ENCODE results near the gene SIRT7. TPM values are rescaled to one million over a fixed set of nuclear protein-coding genes. Genes with fewer than 3 reads are reported as not detected.

Gene SIRT7
- total and polyA plus RNA-seq, 4 donors: 14.7 to 43.4 (median 32.9) TPM

DNA sequence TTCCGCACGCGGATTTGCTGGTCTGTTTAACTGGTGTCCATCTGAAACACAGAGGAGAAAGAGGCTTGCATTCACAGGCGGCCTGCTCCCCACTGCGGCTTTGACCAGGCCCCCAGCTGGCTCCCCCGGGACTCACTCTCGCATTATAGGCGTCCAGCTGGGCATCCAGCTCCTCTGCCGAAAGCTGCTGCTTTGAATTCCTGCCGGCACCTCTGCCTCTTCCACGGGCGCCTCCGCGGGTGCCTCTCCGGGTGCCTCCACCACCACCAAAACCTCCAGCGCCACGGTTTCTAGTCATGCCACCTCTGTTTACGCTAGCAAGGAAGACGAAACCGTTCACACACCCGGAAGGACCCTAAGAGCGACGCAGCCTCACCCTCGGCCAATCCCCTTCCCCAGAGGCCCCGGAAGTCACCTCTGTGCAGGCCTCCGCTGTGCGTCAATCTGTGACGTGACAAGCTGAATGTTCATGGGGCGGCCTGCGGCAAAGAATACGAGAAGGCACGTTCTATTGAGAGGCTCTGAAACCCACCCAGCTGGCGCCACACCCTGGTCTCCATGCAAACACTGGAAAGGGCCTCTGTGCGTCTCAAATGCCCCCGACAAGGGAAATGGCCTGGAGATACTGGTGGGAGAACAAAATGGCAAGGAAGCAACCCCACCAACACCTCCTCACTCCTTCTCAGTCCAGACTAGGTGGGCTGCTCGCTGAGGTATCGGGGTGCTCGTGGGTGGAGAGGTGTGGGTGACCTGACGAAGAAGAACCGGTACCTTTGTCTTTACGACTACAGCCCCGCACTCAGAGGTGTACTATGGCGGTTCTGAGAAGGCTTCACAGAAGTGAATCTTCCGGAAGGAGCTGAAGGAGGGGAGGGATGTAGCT, 29.6 kb downstream of the SIRT7 start:
- H3K9me3 ChIP-seq (ENCODE audit: control insufficient read depth in 4 of 4, insufficient read depth in 3 of 4, low read length in 3 of 4): no peaks in the 10 kb centered on the region
- TF ChIP-seq, protein P1, sequence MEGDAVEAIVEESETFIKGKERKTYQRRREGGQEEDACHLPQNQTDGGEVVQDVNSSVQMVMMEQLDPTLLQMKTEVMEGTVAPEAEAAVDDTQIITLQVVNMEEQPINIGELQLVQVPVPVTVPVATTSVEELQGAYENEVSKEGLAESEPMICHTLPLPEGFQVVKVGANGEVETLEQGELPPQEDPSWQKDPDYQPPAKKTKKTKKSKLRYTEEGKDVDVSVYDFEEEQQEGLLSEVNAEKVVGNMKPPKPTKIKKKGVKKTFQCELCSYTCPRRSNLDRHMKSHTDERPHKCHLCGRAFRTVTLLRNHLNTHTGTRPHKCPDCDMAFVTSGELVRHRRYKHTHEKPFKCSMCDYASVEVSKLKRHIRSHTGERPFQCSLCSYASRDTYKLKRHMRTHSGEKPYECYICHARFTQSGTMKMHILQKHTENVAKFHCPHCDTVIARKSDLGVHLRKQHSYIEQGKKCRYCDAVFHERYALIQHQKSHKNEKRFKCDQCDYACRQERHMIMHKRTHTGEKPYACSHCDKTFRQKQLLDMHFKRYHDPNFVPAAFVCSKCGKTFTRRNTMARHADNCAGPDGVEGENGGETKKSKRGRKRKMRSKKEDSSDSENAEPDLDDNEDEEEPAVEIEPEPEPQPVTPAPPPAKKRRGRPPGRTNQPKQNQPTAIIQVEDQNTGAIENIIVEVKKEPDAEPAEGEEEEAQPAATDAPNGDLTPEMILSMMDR (IDR thresholded peaks at IDR 0.05; ENCODE audit: control extremely low read depth, extremely low read depth): no peak
- ATAC-seq (ENCODE audit: insufficient read depth, low FRiP score): no peak
- H3K4me1 ChIP-seq (ENCODE audit: control insufficient read depth in 5 of 5, insufficient read depth in 5 of 5, low read length in 5 of 5): peaks cover 0 to 10% (median 7%) of the 10 kb centered on the region in 5 donors
- WGBS, 2 donors: 95 to 97% methylated on average over 44 of the region's 44 CpGs
- no peaks in the 10 kb centered on the region for H3K27me3 ChIP-seq (ENCODE audit: control insufficient read depth in 3 of 3, insufficient read depth in 3 of 3, low read length in 2 of 3)
- no peak overlapping the region for H3K27ac ChIP-seq (ENCODE audit: low read depth in 1 of 2, low read length in 1 of 2)
- H3K9ac ChIP-seq (ENCODE audit: insufficient read depth in 1 of 2, low read length in 2 of 2): no peak overlapping the region
- peaks cover 18 to 48% (median 34%) of the 10 kb centered on the region in 4 donors for H3K36me3 ChIP-seq (ENCODE audit: control insufficient read depth in 4 of 4, insufficient read depth in 4 of 4, low read length in 4 of 4)
- no peak overlapping the region for H3K4me3 ChIP-seq
- DNase-seq: no peak

DNA sequence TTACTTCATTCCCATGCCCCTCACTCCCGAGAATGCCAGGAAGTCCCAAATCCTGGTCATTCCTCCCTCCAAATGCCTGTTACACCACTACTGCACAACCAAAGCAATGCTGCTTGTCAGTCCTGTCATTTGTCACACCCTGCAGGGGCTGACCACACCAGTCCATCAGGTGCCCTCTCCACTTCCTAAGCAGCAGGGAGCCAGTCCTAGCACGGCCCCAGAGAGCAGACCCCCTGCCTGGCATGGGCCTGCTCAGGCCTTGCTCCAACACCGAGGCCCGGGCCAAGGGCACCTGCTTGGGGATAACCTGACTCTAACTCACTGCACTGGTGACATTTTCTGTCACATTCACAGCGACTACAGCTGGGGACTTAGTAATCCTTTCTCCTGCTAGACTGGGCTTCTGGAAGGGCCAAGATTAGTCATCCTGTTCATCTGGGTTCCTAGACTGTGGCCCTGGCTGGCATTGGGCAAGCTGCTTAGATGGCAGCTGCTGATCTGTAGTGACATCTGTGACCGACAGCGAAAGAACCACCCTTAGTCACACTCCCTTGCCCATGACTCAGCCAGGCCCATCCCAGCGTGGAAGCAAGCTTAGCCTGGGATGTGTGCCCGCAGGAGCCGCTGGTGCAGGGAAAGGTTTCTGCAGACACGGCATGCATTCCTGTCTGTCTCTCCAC, 32.0 kb downstream of the SIRT7 start:
- ATAC-seq (ENCODE audit: insufficient read depth, low FRiP score): no peak
- TF ChIP-seq, protein P1 (IDR thresholded peaks at IDR 0.05; ENCODE audit: control extremely low read depth, extremely low read depth): no peak
- no peaks in the 10 kb centered on the region for H3K9me3 ChIP-seq (ENCODE audit: control insufficient read depth in 4 of 4, insufficient read depth in 3 of 4, low read length in 3 of 4)
- no peak overlapping the region for H3K4me3 ChIP-seq
- WGBS, 2 donors: 89 to 91% methylated on average over 11 of the region's 11 CpGs
- peaks cover 18 to 48% (median 35%) of the 10 kb centered on the region in 4 donors for H3K36me3 ChIP-seq (ENCODE audit: control insufficient read depth in 4 of 4, insufficient read depth in 4 of 4, low read length in 4 of 4)
- no peaks in the 10 kb centered on the region for H3K27me3 ChIP-seq (ENCODE audit: control insufficient read depth in 3 of 3, insufficient read depth in 3 of 3, low read length in 2 of 3)
- no peak overlapping the region for H3K9ac ChIP-seq (ENCODE audit: insufficient read depth in 1 of 2, low read length in 2 of 2)
- peaks cover 0 to 10% (median 7%) of the 10 kb centered on the region in 5 donors for H3K4me1 ChIP-seq (ENCODE audit: control insufficient read depth in 5 of 5, insufficient read depth in 5 of 5, low read length in 5 of 5)
- no peak overlapping the region for H3K27ac ChIP-seq (ENCODE audit: low read depth in 1 of 2, low read length in 1 of 2)
- no peak for DNase-seq

DNA sequence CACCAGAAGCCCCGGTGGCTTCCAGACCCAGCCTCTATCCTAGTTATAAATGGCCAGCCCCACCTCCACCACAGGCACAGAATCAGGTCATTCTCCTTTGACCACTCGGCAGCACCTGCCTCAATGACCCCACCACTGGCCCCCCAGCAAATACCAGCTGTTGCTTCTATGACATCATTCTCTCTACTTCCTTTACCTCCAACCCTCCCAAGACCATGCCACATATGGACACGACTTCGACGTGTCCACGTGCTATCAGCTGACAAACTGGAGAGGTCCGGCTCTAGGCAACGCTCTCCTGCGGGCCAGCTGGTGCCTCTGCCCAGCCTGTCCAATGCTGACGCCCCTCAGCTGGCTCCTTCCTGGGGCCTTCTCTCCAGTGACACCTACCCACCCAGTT, 32.5 kb downstream of the SIRT7 start:
- Histone ChIP-seq H3K9ac (ENCODE audit: insufficient read depth in 1 of 2, low read length in 2 of 2) (no peak overlapping the region), H3K9me3 (ENCODE audit: control insufficient read depth in 4 of 4, insufficient read depth in 3 of 4, low read length in 3 of 4) (no peaks in the 10 kb centered on the region), H3K36me3 (ENCODE audit: control insufficient read depth in 4 of 4, insufficient read depth in 4 of 4, low read length in 4 of 4) (peaks cover 18 to 48% (median 35%) of the 10 kb centered on the region in 4 donors), H3K27ac (ENCODE audit: low read depth in 1 of 2, low read length in 1 of 2) (no peak overlapping the region), H3K4me1 (ENCODE audit: control insufficient read depth in 5 of 5, insufficient read depth in 5 of 5, low read length in 5 of 5) (peaks cover 0 to 8% (median 6%) of the 10 kb centered on the region in 5 donors), H3K27me3 (ENCODE audit: control insufficient read depth in 3 of 3, insufficient read depth in 3 of 3, low read length in 2 of 3) (no peaks in the 10 kb centered on the region), H3K4me3 (no peak overlapping the region)
- TF ChIP-seq, protein P1 (IDR thresholded peaks at IDR 0.05; ENCODE audit: control extremely low read depth, extremely low read depth): no peak
- ATAC-seq (ENCODE audit: insufficient read depth, low FRiP score): no peak
- DNase-seq: no peak
- 91 to 94% methylated on average over 10 of the region's 10 CpGs for WGBS, 2 donors

Data from lung (tissue), 12 donors.